AG04449 (cell line): ENCODE data around the gene HOXC11.

Source experiments
- CTCF ChIA-PET: fragments of 350-600 bp; formaldehyde crosslinking; extraction: SDS; loops from one replicate; lab custom pipeline; 2021; ENCODE audit warnings: antibody characterized with exemption; lab: Yijun Ruan, JAX
- POLR2A ChIA-PET: fragments of 400-600, 350-600 bp; formaldehyde crosslinking; extraction: SDS; loops from one replicate; lab custom pipeline; 2020; ENCODE audit warnings: antibody characterized with exemption, inconsistent platforms; lab: Yijun Ruan, JAX
- DNase-seq: peaks from one replicate; pipeline ENCODE4 v3.0.0-alpha.2; 2010; ENCODE audit warnings: low read depth, low spot score
- H3K4me3 ChIP-seq: 2 replicates; pipeline ENCODE4 v1.5.1; 2011; ENCODE audit warnings: low read depth, mild to moderate bottlenecking, control low read depth, low read length
- CTCF ChIP-seq: IDR thresholded peaks from one replicate; pipeline ENCODE4 v1.5.1; 2011; ENCODE audit warnings: mild to moderate bottlenecking, moderate library complexity, low read length, control low read depth, inconsistent platforms; ENCODE audit not compliant: insufficient read depth; ENCODE audit errors: missing control alignments

The HOXC11 gene

GRCh38 chr12:53999559-54000115 is 26.7 kb downstream of the HOXC11 start:
- TF ChIP-seq CTCF = no peak
- DNase-seq = no peak
- ChIA-PET CTCF (interaction anchor here (1.0 to 21.3 kb wide), 12 partner anchors 8 to 253 kb away, joined by 3 to 756 read pairs (median 28); partner anchors contain the start of genes HOXC10, HOXC5, HOXC6 and HOXC8), POLR2A (interaction anchor here (0.8 to 3.1 kb wide), 9 partner anchors 8 to 196 kb away, joined by 3 to 22 read pairs (median 6); partner anchors contain the start of genes HOXC6 and HOXC8)
- H3K4me3 ChIP-seq = peak overlapping the region; percentile 96

- ChIA-PET POLR2A (interaction anchor here (0.5 to 3.1 kb wide), 12 partner anchors 8 to 231 kb away, joined by 3 to 22 read pairs (median 4); partner anchors contain the start of genes HOXC10, HOXC6 and HOXC8), CTCF (interaction anchor here (1.0 to 21.3 kb wide), 11 partner anchors 8 to 254 kb away, joined by 3 to 756 read pairs (median 35); partner anchors contain the start of genes HOXC10, HOXC5, HOXC6 and HOXC8)
- DNase-seq = no peak
- TF ChIP-seq CTCF = no peak
- H3K4me3 ChIP-seq = peak within 1 kb of the TSS; percentile 96
These were observed 27.5 kb downstream of the HOXC11 start, which contains the start of gene HOXC9 for GRCh38 chr12:54000116-54001114. Gene HOXC9, plus strand, starts transcription at chr12:54000161. Its CDS starts 28 bp downstream, at chr12:54000189.

GRCh38 chr12:54001283-54002187 is 28.6 kb downstream of the HOXC11 start:
- CTCF ChIA-PET = interaction anchor here (1.5 to 21.3 kb wide), 9 partner anchors 10 to 213 kb away, joined by 3 to 756 read pairs (median 152); partner anchors contain the start of genes HOXC10, HOXC5, HOXC6 and SMUG1
- POLR2A ChIA-PET = interaction anchor here (0.6 to 3.1 kb wide), 6 partner anchors 10 to 232 kb away, joined by 3 to 22 read pairs (median 4); partner anchors contain the start of gene HOXC10
- no peak for DNase-seq
- TF ChIP-seq CTCF = no peak
- H3K4me3 ChIP-seq = peak overlapping the region; percentile 96

- TF ChIP-seq CTCF = no peak
- DNase-seq = no peak
- ChIA-PET POLR2A (interaction anchor here (0.6 to 3.1 kb wide), 3 partner anchors 10 to 195 kb away, joined by 3 to 22 read pairs (median 4); no protein-coding TSS in a partner anchor), CTCF (interaction anchor here (1.0 to 21.3 kb wide), 9 partner anchors 10 to 234 kb away, joined by 3 to 756 read pairs (median 152); partner anchors contain the start of genes HOXC10, HOXC5, HOXC6 and SMUG1)
- H3K4me3 ChIP-seq = peak overlapping the region; percentile 96
These were observed 29.5 kb downstream of the HOXC11 start for GRCh38 chr12:54002278-54002914.

GRCh38 chr12:54002915-54003389 is 30.0 kb downstream of the HOXC11 start:
- no peak for DNase-seq
- ChIA-PET CTCF (interaction anchor here (1.0 to 21.3 kb wide), 9 partner anchors 9 to 234 kb away, joined by 3 to 756 read pairs (median 152); partner anchors contain the start of genes HOXC10, HOXC5, HOXC6 and SMUG1), POLR2A (interaction anchor here (1.0 to 3.1 kb wide), 3 partner anchors 11 to 213 kb away, joined by 3 to 22 read pairs (median 4); no protein-coding TSS in a partner anchor)
- peak overlapping the region; percentile 96 for H3K4me3 ChIP-seq
- TF ChIP-seq CTCF = no peak
